K562 (cell line): ENCODE measurements around the gene TGM3. TPM values are rescaled to one million over a fixed set of nuclear protein-coding genes. Genes with fewer than 3 reads are reported as not detected.
A peak's percentile ranks its signal among the peaks of the same experiment; 100 is the strongest.

Experiments used
- CBX5 ChIP-seq: IDR thresholded peaks from 2 replicates; pipeline ENCODE4 v1.6.1; 2014; ENCODE audit warnings: low read depth, borderline replicate concordance
- FIP1L1 ChIP-seq: fragments of 200-400 bp; formaldehyde crosslinking; IDR thresholded peaks from 2 replicates; pipeline ENCODE4 v1.6.1; 2018; ENCODE audit warnings: mild to moderate bottlenecking, low read depth, low read length; ENCODE audit not compliant: poor library complexity, severe bottlenecking
- HMGN3 ChIP-seq: IDR thresholded peaks from 2 replicates; pipeline ENCODE4 v1.6.1; 2011; ENCODE audit warnings: borderline replicate concordance, low read depth, mild to moderate bottlenecking, mixed read lengths, low read length; ENCODE audit not compliant: insufficient read length; ENCODE audit errors: extremely low read depth
- IFI16 ChIP-seq: fragments of 250-450 bp; sonication (Bioruptor Pico); IDR thresholded peaks from 2 replicates; pipeline ENCODE4 v2.1.2; 2022; ENCODE audit warnings: mild to moderate bottlenecking, inconsistent platforms
- NEUROD1 ChIP-seq: fragments of 150-350 bp; IDR thresholded peaks from 2 replicates; pipeline ENCODE4 v1.6.1; 2014; ENCODE audit warnings: borderline replicate concordance, low read length, low read depth; ENCODE audit not compliant: partially characterized antibody
- NFRKB ChIP-seq: fragments of 450-650 bp; IDR thresholded peaks from 2 replicates; pipeline ENCODE4 v1.6.1; 2016; ENCODE audit warnings: low read depth
- SREBF1 ChIP-seq: fragments of 150-350 bp; IDR thresholded peaks from 2 replicates; pipeline ENCODE4 v1.6.1; 2014; ENCODE audit warnings: antibody characterized with exemption, low read depth, low read length, borderline replicate concordance
- SRSF3 ChIP-seq: fragments of 200-400 bp; formaldehyde crosslinking; IDR thresholded peaks from 2 replicates; pipeline ENCODE4 v1.6.1; 2016; ENCODE audit warnings: mild to moderate bottlenecking, low read length, moderate library complexity; ENCODE audit not compliant: insufficient read depth
- TARDBP ChIP-seq: fragments of 450-650 bp; IDR thresholded peaks from 2 replicates; pipeline ENCODE4 v1.6.1; 2016
- TSC22D4 ChIP-seq: fragments of 450-650 bp; IDR thresholded peaks from 2 replicates; pipeline ENCODE4 v1.6.1; 2016; ENCODE audit warnings: missing genetic modification characterization, missing biosample characterization, control low read depth
- U2AF2 ChIP-seq: fragments of 200-400 bp; formaldehyde crosslinking; optimal IDR thresholded peaks from 2 replicates; pipeline ENCODE3; 2017; ENCODE audit warnings: low read depth, mild to moderate bottlenecking, low read length
- ZNF707 ChIP-seq: fragments of 250-450 bp; sonication (Bioruptor Pico); conservative IDR thresholded peaks from 2 replicates; pipeline ENCODE4 v1.8.0; 2022; ENCODE audit warnings: inconsistent platforms, mild to moderate bottlenecking, moderate library complexity
- polyA plus RNA-seq, 8 experiments: library from polyadenylated mRNA; depleted of rRNA in 4 of 8; stranded (reverse) in 5 of 8; unstranded in 3 of 8; fragments of >200 nt; fragmentation: Nextera tagmentation in 2 of 8; fragmentation: Illumina TruSeq in 1 of 8; extraction: Ambion mirVana in 2 of 8; extraction: Trizol in 1 of 8; gene quantifications; 2 replicates each; pipeline versions ENCODE4 v1.2.1 to v1.2.3, GENCODE V29; 2011 to 2014; ENCODE audit warnings: inconsistent platforms in 1 of 8, missing spikeins in 1 of 8
- total RNA-seq, 7 experiments: library from RNA; depleted of rRNA in 6 of 7; stranded (reverse); fragments of >200 nt in 6 of 7; fragmentation: Illumina TruSeq in 2 of 7; extraction: Trizol in 2 of 7; gene quantifications; 2 replicates each; pipeline versions ENCODE4 v1.2.1 to v1.2.3, GENCODE V29; 2011 to 2021; ENCODE audit warnings: low replicate concordance in 1 of 7
- TF ChIP-seq, protein P1 (sequence below): fragments of 250-450 bp; sonication (Bioruptor Pico); IDR thresholded peaks from 2 replicates; pipeline ENCODE4 v1.5.0; 2022; ENCODE audit warnings: mild to moderate bottlenecking
- TF ChIP-seq, protein P2 (sequence below): sonication (generic); formaldehyde crosslinking; IDR thresholded peaks from 2 replicates; pipeline ENCODE4 v1.8.0; 2023; ENCODE audit warnings: missing genetic modification reagents, mild to moderate bottlenecking, borderline replicate concordance
- TF ChIP-seq, protein P3 (sequence below): fragments of 200-800 bp; sonication (Bioruptor generic); IDR thresholded peaks from 2 replicates; pipeline ENCODE4 v1.6.1; 2016; ENCODE audit warnings: missing genetic modification characterization, missing compliant biosample characterization

The TGM3 gene
- total and polyA plus RNA-seq, 9 of the 15 experiments (the other 6 are each of a cell fraction or from before 2014, with no cell fraction given): not detected

DNA sequence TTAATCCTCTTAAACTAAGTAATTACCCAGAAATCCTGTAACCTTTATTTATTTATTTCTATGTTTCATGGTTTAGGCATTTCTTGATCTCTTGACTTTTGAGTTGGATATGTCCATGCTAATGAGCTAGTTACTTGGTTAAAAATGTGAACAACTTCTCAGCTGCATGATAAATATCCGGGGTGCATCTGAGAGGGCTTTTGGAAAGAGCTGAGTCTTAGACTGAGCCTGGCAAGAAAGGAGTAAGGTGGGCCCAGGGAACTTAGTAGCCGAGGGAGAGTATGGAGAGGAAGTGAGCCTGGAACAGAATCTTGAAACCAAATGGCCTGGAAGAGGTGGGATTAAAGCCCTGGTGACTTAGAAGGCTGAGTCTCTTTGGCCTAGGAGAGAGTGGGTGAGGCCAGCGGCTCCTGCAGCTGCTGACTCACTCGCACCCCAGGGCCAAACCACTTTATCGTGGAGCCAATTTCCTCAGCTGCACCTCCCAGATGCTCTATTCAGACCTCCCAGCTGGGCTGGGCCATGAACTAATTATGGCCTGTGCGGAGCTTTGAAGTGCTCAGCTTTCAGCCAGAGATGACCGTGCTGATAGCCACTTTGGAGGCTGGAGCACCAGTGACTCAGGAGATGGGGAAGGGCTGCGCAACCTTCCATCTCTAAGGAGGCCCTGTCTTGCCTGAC, 19.1 kb downstream of the TGM3 start (continued):
- TF ChIP-seq HMGN3 (no peak), U2AF2 (no peak), TARDBP (no peak), TSC22D4 (tag) (no peak), SRSF3 (no peak), SREBF1 (no peak), ZNF707 (CRISPR knock-in tag) (no peak), IFI16 (no peak), FIP1L1 (no peak), CBX5 (no peak), NEUROD1 (no peak), NFRKB (peak; percentile 63)
- TF ChIP-seq, protein P1, sequence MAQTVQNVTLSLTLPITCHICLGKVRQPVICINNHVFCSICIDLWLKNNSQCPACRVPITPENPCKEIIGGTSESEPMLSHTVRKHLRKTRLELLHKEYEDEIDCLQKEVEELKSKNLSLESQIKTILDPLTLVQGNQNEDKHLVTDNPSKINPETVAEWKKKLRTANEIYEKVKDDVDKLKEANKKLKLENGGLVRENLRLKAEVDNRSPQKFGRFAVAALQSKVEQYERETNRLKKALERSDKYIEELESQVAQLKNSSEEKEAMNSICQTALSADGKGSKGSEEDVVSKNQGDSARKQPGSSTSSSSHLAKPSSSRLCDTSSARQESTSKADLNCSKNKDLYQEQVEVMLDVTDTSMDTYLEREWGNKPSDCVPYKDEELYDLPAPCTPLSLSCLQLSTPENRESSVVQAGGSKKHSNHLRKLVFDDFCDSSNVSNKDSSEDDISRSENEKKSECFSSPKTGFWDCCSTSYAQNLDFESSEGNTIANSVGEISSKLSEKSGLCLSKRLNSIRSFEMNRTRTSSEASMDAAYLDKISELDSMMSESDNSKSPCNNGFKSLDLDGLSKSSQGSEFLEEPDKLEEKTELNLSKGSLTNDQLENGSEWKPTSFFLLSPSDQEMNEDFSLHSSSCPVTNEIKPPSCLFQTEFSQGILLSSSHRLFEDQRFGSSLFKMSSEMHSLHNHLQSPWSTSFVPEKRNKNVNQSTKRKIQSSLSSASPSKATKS (CRISPR knock-in tag): no peak
- TF ChIP-seq, protein P2, sequence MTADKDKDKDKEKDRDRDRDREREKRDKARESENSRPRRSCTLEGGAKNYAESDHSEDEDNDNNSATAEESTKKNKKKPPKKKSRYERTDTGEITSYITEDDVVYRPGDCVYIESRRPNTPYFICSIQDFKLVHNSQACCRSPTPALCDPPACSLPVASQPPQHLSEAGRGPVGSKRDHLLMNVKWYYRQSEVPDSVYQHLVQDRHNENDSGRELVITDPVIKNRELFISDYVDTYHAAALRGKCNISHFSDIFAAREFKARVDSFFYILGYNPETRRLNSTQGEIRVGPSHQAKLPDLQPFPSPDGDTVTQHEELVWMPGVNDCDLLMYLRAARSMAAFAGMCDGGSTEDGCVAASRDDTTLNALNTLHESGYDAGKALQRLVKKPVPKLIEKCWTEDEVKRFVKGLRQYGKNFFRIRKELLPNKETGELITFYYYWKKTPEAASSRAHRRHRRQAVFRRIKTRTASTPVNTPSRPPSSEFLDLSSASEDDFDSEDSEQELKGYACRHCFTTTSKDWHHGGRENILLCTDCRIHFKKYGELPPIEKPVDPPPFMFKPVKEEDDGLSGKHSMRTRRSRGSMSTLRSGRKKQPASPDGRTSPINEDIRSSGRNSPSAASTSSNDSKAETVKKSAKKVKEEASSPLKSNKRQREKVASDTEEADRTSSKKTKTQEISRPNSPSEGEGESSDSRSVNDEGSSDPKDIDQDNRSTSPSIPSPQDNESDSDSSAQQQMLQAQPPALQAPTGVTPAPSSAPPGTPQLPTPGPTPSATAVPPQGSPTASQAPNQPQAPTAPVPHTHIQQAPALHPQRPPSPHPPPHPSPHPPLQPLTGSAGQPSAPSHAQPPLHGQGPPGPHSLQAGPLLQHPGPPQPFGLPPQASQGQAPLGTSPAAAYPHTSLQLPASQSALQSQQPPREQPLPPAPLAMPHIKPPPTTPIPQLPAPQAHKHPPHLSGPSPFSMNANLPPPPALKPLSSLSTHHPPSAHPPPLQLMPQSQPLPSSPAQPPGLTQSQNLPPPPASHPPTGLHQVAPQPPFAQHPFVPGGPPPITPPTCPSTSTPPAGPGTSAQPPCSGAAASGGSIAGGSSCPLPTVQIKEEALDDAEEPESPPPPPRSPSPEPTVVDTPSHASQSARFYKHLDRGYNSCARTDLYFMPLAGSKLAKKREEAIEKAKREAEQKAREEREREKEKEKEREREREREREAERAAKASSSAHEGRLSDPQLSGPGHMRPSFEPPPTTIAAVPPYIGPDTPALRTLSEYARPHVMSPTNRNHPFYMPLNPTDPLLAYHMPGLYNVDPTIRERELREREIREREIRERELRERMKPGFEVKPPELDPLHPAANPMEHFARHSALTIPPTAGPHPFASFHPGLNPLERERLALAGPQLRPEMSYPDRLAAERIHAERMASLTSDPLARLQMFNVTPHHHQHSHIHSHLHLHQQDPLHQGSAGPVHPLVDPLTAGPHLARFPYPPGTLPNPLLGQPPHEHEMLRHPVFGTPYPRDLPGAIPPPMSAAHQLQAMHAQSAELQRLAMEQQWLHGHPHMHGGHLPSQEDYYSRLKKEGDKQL (CRISPR knock-in tag): no peak
- TF ChIP-seq, protein P3, sequence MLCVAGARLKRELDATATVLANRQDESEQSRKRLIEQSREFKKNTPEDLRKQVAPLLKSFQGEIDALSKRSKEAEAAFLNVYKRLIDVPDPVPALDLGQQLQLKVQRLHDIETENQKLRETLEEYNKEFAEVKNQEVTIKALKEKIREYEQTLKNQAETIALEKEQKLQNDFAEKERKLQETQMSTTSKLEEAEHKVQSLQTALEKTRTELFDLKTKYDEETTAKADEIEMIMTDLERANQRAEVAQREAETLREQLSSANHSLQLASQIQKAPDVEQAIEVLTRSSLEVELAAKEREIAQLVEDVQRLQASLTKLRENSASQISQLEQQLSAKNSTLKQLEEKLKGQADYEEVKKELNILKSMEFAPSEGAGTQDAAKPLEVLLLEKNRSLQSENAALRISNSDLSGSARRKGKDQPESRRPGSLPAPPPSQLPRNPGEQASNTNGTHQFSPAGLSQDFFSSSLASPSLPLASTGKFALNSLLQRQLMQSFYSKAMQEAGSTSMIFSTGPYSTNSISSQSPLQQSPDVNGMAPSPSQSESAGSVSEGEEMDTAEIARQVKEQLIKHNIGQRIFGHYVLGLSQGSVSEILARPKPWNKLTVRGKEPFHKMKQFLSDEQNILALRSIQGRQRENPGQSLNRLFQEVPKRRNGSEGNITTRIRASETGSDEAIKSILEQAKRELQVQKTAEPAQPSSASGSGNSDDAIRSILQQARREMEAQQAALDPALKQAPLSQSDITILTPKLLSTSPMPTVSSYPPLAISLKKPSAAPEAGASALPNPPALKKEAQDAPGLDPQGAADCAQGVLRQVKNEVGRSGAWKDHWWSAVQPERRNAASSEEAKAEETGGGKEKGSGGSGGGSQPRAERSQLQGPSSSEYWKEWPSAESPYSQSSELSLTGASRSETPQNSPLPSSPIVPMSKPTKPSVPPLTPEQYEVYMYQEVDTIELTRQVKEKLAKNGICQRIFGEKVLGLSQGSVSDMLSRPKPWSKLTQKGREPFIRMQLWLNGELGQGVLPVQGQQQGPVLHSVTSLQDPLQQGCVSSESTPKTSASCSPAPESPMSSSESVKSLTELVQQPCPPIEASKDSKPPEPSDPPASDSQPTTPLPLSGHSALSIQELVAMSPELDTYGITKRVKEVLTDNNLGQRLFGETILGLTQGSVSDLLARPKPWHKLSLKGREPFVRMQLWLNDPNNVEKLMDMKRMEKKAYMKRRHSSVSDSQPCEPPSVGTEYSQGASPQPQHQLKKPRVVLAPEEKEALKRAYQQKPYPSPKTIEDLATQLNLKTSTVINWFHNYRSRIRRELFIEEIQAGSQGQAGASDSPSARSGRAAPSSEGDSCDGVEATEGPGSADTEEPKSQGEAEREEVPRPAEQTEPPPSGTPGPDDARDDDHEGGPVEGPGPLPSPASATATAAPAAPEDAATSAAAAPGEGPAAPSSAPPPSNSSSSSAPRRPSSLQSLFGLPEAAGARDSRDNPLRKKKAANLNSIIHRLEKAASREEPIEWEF (CRISPR knock-in tag): no peak
